Measurements from ENCODE around the gene FAM180A.
"Not testable (repeated sequence)": the region's sequence is repeated elsewhere in the genome, so short reads cannot be mapped to it uniquely, and the experiment has no call there.

Gene FAM180A

DNA sequence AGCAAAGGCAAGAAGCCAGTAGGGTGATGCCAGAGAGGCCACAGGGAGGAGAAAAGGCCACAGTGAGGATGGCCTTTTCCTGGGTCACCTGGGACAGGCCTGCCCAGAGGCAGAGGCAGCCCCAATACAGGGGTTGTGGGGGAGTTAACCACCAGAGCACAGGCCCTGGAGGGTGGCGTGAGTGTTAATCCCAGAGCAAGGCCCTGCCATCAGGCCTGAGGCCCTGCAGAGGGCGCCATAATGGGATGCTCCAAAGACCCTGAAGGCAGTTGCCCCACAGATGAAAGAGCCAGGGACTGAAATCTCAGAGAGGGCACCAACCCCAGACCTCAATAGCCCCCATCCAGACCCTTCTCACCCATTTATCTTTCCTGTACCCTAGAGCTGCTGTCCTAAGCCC is 44.5 kb downstream of the FAM180A start:
- Histone ChIP-seq H3K36me3 (ENCODE audit: control insufficient read depth, insufficient read depth, low read length) (peaks cover 4% of the 10 kb centered on the region), H3K27me3 (ENCODE audit: control insufficient read depth, insufficient read depth, low read length) (no peaks in the 10 kb centered on the region), H3K4me1 (ENCODE audit: control insufficient read depth, insufficient read depth, low read length) (no peaks in the 10 kb centered on the region), H3K9ac (ENCODE audit: low read length) (no peak overlapping the region), H3K4me3 (ENCODE audit: low read length) (no peak overlapping the region), H3K27ac (ENCODE audit: low read depth, low read length) (no peak overlapping the region)

GRCh38 chr7:135697276-135698049 is 51.1 kb downstream of the FAM180A start:
- no peak overlapping the region for H3K4me3 ChIP-seq (ENCODE audit: low read length)
- H3K4me1 ChIP-seq (ENCODE audit: control insufficient read depth, insufficient read depth, low read length), result no peaks in the 10 kb centered on the region
- H3K27ac ChIP-seq (ENCODE audit: low read depth, low read length), result no peak overlapping the region
- no peaks in the 10 kb centered on the region for H3K27me3 ChIP-seq (ENCODE audit: control insufficient read depth, insufficient read depth, low read length)
- no peaks in the 10 kb centered on the region for H3K36me3 ChIP-seq (ENCODE audit: control insufficient read depth, insufficient read depth, low read length)
- no peak overlapping the region for H3K9ac ChIP-seq (ENCODE audit: low read length)

- Histone ChIP-seq H3K4me3 (ENCODE audit: low read length) (no peak overlapping the region), H3K36me3 (ENCODE audit: control insufficient read depth, insufficient read depth, low read length) (no peaks in the 10 kb centered on the region), H3K27ac (ENCODE audit: low read depth, low read length) (no peak overlapping the region), H3K27me3 (ENCODE audit: control insufficient read depth, insufficient read depth, low read length) (no peaks in the 10 kb centered on the region), H3K9ac (ENCODE audit: low read length) (no peak overlapping the region), H3K4me1 (ENCODE audit: control insufficient read depth, insufficient read depth, low read length) (no peaks in the 10 kb centered on the region)
Observed at GRCh38 chr7:135693558-135693957, 55.1 kb downstream of the FAM180A start.

- not testable (repeated sequence) for H3K4me1 ChIP-seq (ENCODE audit: control insufficient read depth, insufficient read depth, low read length); H3K4me3 ChIP-seq (ENCODE audit: low read length); H3K27ac ChIP-seq (ENCODE audit: low read depth, low read length); H3K27me3 ChIP-seq (ENCODE audit: control insufficient read depth, insufficient read depth, low read length); H3K36me3 ChIP-seq (ENCODE audit: control insufficient read depth, insufficient read depth, low read length); H3K9ac ChIP-seq (ENCODE audit: low read length)
Observed at GRCh38 chr7:135692606-135693005, 56.0 kb downstream of the FAM180A start.

GRCh38 chr7:135692055-135692454 is 56.6 kb downstream of the FAM180A start:
- Histone ChIP-seq H3K36me3 (ENCODE audit: control insufficient read depth, insufficient read depth, low read length) (no peaks in the 10 kb centered on the region), H3K27ac (ENCODE audit: low read depth, low read length) (no peak overlapping the region), H3K4me3 (ENCODE audit: low read length) (no peak overlapping the region), H3K4me1 (ENCODE audit: control insufficient read depth, insufficient read depth, low read length) (no peaks in the 10 kb centered on the region), H3K9ac (ENCODE audit: low read length) (no peak overlapping the region), H3K27me3 (ENCODE audit: control insufficient read depth, insufficient read depth, low read length) (no peaks in the 10 kb centered on the region)

- Histone ChIP-seq H3K27me3 (ENCODE audit: control insufficient read depth, insufficient read depth, low read length) (no peaks in the 10 kb centered on the region), H3K36me3 (ENCODE audit: control insufficient read depth, insufficient read depth, low read length) (no peaks in the 10 kb centered on the region), H3K4me3 (ENCODE audit: low read length) (no peak overlapping the region), H3K9ac (ENCODE audit: low read length) (no peak overlapping the region), H3K4me1 (ENCODE audit: control insufficient read depth, insufficient read depth, low read length) (no peaks in the 10 kb centered on the region), H3K27ac (ENCODE audit: low read depth, low read length) (no peak overlapping the region)
Observed at GRCh38 chr7:135690566-135690965, 58.0 kb downstream of the FAM180A start.

DNA sequence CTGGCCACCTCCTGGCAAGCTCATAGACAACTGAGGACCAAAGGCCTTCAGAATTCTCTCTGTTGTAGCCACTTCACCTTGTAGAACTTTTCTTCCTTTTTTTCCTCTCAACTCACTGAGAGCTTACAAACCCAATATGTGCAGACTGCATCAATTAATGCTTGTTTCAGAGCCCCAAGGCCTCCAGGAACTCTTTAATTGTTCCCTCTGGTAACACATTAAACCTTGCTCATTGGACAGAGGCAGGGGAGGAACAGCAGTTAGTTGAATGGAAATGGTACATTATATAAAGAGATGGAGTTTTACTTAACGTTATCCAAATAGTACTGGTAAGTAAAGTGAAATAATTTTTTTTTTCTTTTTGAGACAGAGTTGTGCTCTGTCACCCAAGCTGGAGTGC is 61.1 kb downstream of the FAM180A start:
- Histone ChIP-seq H3K27me3 (ENCODE audit: control insufficient read depth, insufficient read depth, low read length) (no peaks in the 10 kb centered on the region), H3K4me1 (ENCODE audit: control insufficient read depth, insufficient read depth, low read length) (no peaks in the 10 kb centered on the region), H3K9ac (ENCODE audit: low read length) (no peak overlapping the region), H3K4me3 (ENCODE audit: low read length) (no peak overlapping the region), H3K36me3 (ENCODE audit: control insufficient read depth, insufficient read depth, low read length) (no peaks in the 10 kb centered on the region), H3K27ac (ENCODE audit: low read depth, low read length) (no peak overlapping the region)

GRCh38 chr7:135685306-135686084 is 63.1 kb downstream of the FAM180A start:
- H3K4me3 ChIP-seq (ENCODE audit: low read length), result no peak overlapping the region
- H3K27ac ChIP-seq (ENCODE audit: low read depth, low read length), result no peak overlapping the region
- H3K27me3 ChIP-seq (ENCODE audit: control insufficient read depth, insufficient read depth, low read length), result no peaks in the 10 kb centered on the region
- no peaks in the 10 kb centered on the region for H3K4me1 ChIP-seq (ENCODE audit: control insufficient read depth, insufficient read depth, low read length)
- no peak overlapping the region for H3K9ac ChIP-seq (ENCODE audit: low read length)
- H3K36me3 ChIP-seq (ENCODE audit: control insufficient read depth, insufficient read depth, low read length), result no peaks in the 10 kb centered on the region

DNA sequence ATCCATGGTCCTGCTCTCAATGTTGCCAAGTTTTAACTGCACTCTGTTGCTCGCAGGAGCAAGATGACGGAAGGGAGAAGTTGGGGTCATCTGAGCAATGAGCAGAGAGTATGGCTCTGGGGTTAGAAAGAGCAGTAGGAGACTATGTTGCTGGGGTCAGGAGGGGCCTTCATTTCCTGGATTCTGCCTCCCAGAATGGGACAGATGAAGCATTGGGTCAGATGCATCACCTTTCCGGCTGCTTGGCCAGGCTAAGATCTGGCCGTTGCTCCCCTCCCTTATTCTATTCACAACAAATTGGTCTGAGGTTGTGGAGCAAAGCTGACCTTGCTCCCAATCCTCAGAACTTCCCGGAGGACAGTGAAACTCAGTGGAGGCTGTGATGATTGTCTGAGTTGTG is 63.9 kb downstream of the FAM180A start:
- Histone ChIP-seq H3K27ac (ENCODE audit: low read depth, low read length) (no peak overlapping the region), H3K4me3 (ENCODE audit: low read length) (no peak overlapping the region), H3K36me3 (ENCODE audit: control insufficient read depth, insufficient read depth, low read length) (no peaks in the 10 kb centered on the region), H3K27me3 (ENCODE audit: control insufficient read depth, insufficient read depth, low read length) (no peaks in the 10 kb centered on the region), H3K4me1 (ENCODE audit: control insufficient read depth, insufficient read depth, low read length) (no peaks in the 10 kb centered on the region), H3K9ac (ENCODE audit: low read length) (no peak overlapping the region)

DNA sequence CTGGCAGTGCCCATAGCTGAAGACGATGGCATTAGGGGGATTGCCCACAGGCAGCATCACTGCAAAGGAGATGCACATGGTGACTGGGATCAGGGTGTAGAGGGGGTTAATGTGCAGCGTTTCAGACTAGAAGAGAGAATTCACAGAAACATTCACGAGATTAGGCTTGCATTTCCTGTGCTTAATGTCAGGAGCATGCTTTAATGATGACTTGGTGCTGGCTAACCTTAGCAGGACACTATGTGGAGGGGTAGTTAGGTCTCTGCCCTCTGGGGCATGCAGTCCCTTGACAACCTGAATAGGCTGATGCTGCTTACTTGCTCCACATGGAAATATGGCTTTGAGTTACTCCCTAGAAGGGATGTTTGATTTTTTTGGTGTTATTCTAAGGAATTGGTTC is 64.5 kb downstream of the FAM180A start:
- no peak overlapping the region for H3K27ac ChIP-seq (ENCODE audit: low read depth, low read length)
- H3K9ac ChIP-seq (ENCODE audit: low read length), result no peak overlapping the region
- H3K27me3 ChIP-seq (ENCODE audit: control insufficient read depth, insufficient read depth, low read length), result no peaks in the 10 kb centered on the region
- H3K4me1 ChIP-seq (ENCODE audit: control insufficient read depth, insufficient read depth, low read length), result peaks cover 1% of the 10 kb centered on the region
- no peaks in the 10 kb centered on the region for H3K36me3 ChIP-seq (ENCODE audit: control insufficient read depth, insufficient read depth, low read length)
- no peak overlapping the region for H3K4me3 ChIP-seq (ENCODE audit: low read length)

DNA sequence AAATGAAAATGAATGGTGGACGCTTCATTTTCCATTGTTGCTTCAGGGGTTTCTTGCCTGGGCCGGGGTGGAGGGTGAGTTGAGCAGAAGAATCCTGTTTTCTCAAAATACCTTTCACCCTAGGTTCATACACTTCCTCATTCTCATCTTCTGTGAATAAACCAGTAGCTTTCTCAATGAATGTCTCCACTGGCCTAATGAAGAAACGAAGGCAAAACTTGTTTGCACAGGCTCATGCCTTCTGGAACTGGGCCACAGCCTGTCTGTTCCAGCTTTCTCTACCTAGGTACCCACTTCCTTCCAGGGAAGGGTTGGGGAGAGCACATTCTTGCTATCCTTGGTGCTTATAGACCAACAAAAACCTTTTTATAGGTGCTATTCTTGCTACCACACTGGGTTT is 65.0 kb downstream of the FAM180A start:
- Histone ChIP-seq H3K36me3 (ENCODE audit: control insufficient read depth, insufficient read depth, low read length) (no peaks in the 10 kb centered on the region), H3K9ac (ENCODE audit: low read length) (no peak overlapping the region), H3K27ac (ENCODE audit: low read depth, low read length) (no peak overlapping the region), H3K27me3 (ENCODE audit: control insufficient read depth, insufficient read depth, low read length) (no peaks in the 10 kb centered on the region), H3K4me1 (ENCODE audit: control insufficient read depth, insufficient read depth, low read length) (peaks cover 6% of the 10 kb centered on the region), H3K4me3 (ENCODE audit: low read length) (no peak overlapping the region)

- no peak overlapping the region for H3K27ac ChIP-seq (ENCODE audit: low read depth, low read length)
- no peak overlapping the region for H3K9ac ChIP-seq (ENCODE audit: low read length)
- no peaks in the 10 kb centered on the region for H3K27me3 ChIP-seq (ENCODE audit: control insufficient read depth, insufficient read depth, low read length)
- H3K4me1 ChIP-seq (ENCODE audit: control insufficient read depth, insufficient read depth, low read length), result peaks cover 10% of the 10 kb centered on the region
- H3K4me3 ChIP-seq (ENCODE audit: low read length), result no peak overlapping the region
- no peaks in the 10 kb centered on the region for H3K36me3 ChIP-seq (ENCODE audit: control insufficient read depth, insufficient read depth, low read length)
Observed at GRCh38 chr7:135682191-135682590, 66.4 kb downstream of the FAM180A start.

- H3K27ac ChIP-seq (ENCODE audit: low read depth, low read length), result no peak overlapping the region
- no peaks in the 10 kb centered on the region for H3K27me3 ChIP-seq (ENCODE audit: control insufficient read depth, insufficient read depth, low read length)
Observed at GRCh38 chr7:135681762-135682161, 66.9 kb downstream of the FAM180A start.

More at GRCh38 chr7:135681762-135682161, 66.9 kb downstream of the FAM180A start:
- Histone ChIP-seq H3K9ac (ENCODE audit: low read length) (no peak overlapping the region), H3K4me1 (ENCODE audit: control insufficient read depth, insufficient read depth, low read length) (peaks cover 10% of the 10 kb centered on the region), H3K36me3 (ENCODE audit: control insufficient read depth, insufficient read depth, low read length) (no peaks in the 10 kb centered on the region), H3K4me3 (ENCODE audit: low read length) (no peak overlapping the region)
